Keratinocyte (primary cell): ENCODE measurements around the gene SOS1. TPM values are rescaled to one million over a fixed set of nuclear protein-coding genes. Genes with fewer than 3 reads are reported as not detected.

ENCODE experiments used
- DNase-seq: peaks from one replicate; pipeline ENCODE4 v3.0.0-alpha.2; 2011; ENCODE audit warnings: low read depth, missing footprints, low spot score
- FAIRE-seq: peaks from 2 replicates; lab custom pipeline; 2011; peaks lifted over from hg19 to GRCh38; lab: Jason Lieb, UNC
- H2AFZ ChIP-seq: 2 replicates; pipeline ENCODE4 v1.6.0; 2012; ENCODE audit warnings: low read length, control low read depth, inconsistent platforms; ENCODE audit not compliant: control insufficient read depth
- H3K27ac ChIP-seq: 2 replicates; pipeline ENCODE4 v1.5.1; 2011; ENCODE audit warnings: low read length; ENCODE audit not compliant: control insufficient read depth, insufficient read depth
- H3K27me3 ChIP-seq: 3 replicates; pipeline ENCODE4 v1.6.0; 2011; ENCODE audit warnings: low read length; ENCODE audit not compliant: control insufficient read depth, insufficient read depth; ENCODE audit errors: extremely low read depth
- H3K36me3 ChIP-seq, 2 experiments: 2 replicates in 1 of 2; 3 replicates in 1 of 2; pipeline ENCODE4 v1.5.1; 2011; ENCODE audit warnings: low read length in 2 of 2, mild to moderate bottlenecking in 1 of 2; ENCODE audit not compliant: control insufficient read depth in 2 of 2, insufficient read depth in 2 of 2; ENCODE audit errors: extremely low read depth in 1 of 2
- H3K4me1 ChIP-seq: 3 replicates; pipeline ENCODE4 v1.5.1; 2011; ENCODE audit warnings: low read length; ENCODE audit not compliant: control insufficient read depth, insufficient read depth; ENCODE audit errors: extremely low read depth
- H3K4me2 ChIP-seq: 3 replicates; pipeline ENCODE4 v1.6.0; 2011; ENCODE audit warnings: low read depth, low read length; ENCODE audit not compliant: control insufficient read depth, insufficient read depth; ENCODE audit errors: extremely low read depth
- H3K4me3 ChIP-seq, 3 experiments: fragments of 200-600 bp in 1 of 3; sonication (generic) in 1 of 3; 2 replicates in 2 of 3; 3 replicates in 1 of 3; pipeline ENCODE4 v1.5.1; 2011 to 2016; ENCODE audit warnings: low read length in 3 of 3, mild to moderate bottlenecking in 3 of 3, control low read depth in 2 of 3, inconsistent platforms in 1 of 3, low read depth in 1 of 3, mixed read lengths in 1 of 3, mixed run types in 1 of 3, moderate library complexity in 1 of 3; ENCODE audit not compliant: control insufficient read depth in 2 of 3, insufficient read depth in 2 of 3; ENCODE audit errors: extremely low read depth in 1 of 3
- H3K79me2 ChIP-seq: 2 replicates; pipeline ENCODE4 v1.6.0; 2012; ENCODE audit warnings: low read length; ENCODE audit not compliant: control insufficient read depth, insufficient read depth
- H3K9ac ChIP-seq: 3 replicates; pipeline ENCODE4 v1.6.0; 2011; ENCODE audit warnings: low read length; ENCODE audit not compliant: control insufficient read depth, insufficient read depth; ENCODE audit errors: extremely low read depth
- H3K9me1 ChIP-seq: 3 replicates; pipeline ENCODE4 v1.6.0; 2011; ENCODE audit warnings: low read length; ENCODE audit not compliant: control insufficient read depth, insufficient read depth; ENCODE audit errors: extremely low read depth
- H3K9me3 ChIP-seq: 2 replicates; pipeline ENCODE4 v1.5.1; 2012; ENCODE audit warnings: low read depth, low read length; ENCODE audit not compliant: control insufficient read depth
- H4K20me1 ChIP-seq: 3 replicates; pipeline ENCODE4 v1.6.0; 2011; ENCODE audit warnings: low read length; ENCODE audit not compliant: control insufficient read depth, insufficient read depth; ENCODE audit errors: extremely low read depth
- EZH2 ChIP-seq: IDR thresholded peaks from one replicate; pipeline ENCODE4 v1.6.1; 2012; ENCODE audit warnings: inconsistent platforms, mild to moderate bottlenecking, low read length, moderate library complexity
- dilution Hi-C: fragments of 300-500 bp; cut with MboI; formaldehyde crosslinking; loops from one replicate; pipeline ENCODE4 v1.7.0; 2020; ENCODE audit warnings: low sequenced_read_pairs; ENCODE audit not compliant: extremely low pct_ligation_motif_present
- polyA plus RNA-seq, 5 experiments: library from polyadenylated mRNA; depleted of rRNA in 3 of 5; stranded (reverse) in 3 of 5; stranded (forward) in 1 of 5; unstranded in 1 of 5; fragments of >200 nt; gene quantifications; 1 replicate in 1 of 5; 2 replicates in 3 of 5; 3 replicates in 1 of 5; pipeline versions ENCODE4 v1.2.1 to v1.2.3, GENCODE V29; 2011 to 2012; ENCODE audit warnings: missing spikeins in 2 of 5, low read depth in 1 of 5, low replicate concordance in 1 of 5
- TF ChIP-seq, protein P1 (sequence below), 3 experiments: IDR thresholded peaks in 1 of 3; conservative IDR thresholded peaks in 1 of 3; optimal IDR thresholded peaks in 1 of 3; 2 replicates in 2 of 3; 3 replicates in 1 of 3; pipeline versions ENCODE3 to v1.5.1; 2011; ENCODE audit warnings: low read length in 3 of 3, mild to moderate bottlenecking in 3 of 3, moderate library complexity in 2 of 3, control low read depth in 1 of 3, inconsistent platforms in 1 of 3; ENCODE audit not compliant: insufficient read depth in 2 of 3; ENCODE audit errors: extremely low read depth in 1 of 3

SOS1 gene
- polyA plus RNA-seq, 1 donor (not counting 4 experiments of a cell fraction or from before 2014, with no cell fraction given): 21.5 TPM

DNA sequence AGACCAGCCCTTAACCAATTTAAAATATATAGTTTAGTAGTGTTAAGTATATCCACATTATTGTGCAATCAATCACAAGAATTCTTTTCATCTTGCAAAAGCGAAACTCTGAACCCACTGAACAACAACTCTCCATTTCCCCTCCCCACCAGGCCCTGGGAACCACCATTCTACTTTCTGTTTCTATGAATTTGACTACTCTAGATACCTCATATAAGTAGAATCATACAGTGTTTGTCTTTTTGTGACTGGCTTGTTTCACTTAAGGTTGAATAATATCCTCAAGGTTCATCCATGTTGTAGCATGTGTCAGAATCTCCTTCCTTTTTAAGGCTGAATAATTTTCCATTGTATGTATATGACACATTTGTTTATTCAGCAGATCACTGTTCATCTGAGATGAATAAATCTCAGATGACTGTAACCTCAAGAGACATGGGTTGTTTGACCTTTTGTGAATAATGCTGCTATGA is 8.1 kb upstream of the SOS1 start:
- H3K79me2 ChIP-seq: no peaks in the 10 kb centered on the region
- FAIRE-seq (no peak), DNase-seq (no peak)
- dilution Hi-C loops: no loop called here
- no peak overlapping the region for H3K4me2 ChIP-seq
- H3K9ac ChIP-seq: no peak overlapping the region
- no peak overlapping the region for H3K27ac ChIP-seq
- no peak overlapping the region for H2AFZ ChIP-seq
- no peak overlapping the region for H3K4me3 ChIP-seq
- H3K27me3 ChIP-seq: no peaks in the 10 kb centered on the region
- H3K36me3 ChIP-seq: no peaks in the 10 kb centered on the region
- H4K20me1 ChIP-seq: no peaks in the 10 kb centered on the region
- TF ChIP-seq, protein P1, sequence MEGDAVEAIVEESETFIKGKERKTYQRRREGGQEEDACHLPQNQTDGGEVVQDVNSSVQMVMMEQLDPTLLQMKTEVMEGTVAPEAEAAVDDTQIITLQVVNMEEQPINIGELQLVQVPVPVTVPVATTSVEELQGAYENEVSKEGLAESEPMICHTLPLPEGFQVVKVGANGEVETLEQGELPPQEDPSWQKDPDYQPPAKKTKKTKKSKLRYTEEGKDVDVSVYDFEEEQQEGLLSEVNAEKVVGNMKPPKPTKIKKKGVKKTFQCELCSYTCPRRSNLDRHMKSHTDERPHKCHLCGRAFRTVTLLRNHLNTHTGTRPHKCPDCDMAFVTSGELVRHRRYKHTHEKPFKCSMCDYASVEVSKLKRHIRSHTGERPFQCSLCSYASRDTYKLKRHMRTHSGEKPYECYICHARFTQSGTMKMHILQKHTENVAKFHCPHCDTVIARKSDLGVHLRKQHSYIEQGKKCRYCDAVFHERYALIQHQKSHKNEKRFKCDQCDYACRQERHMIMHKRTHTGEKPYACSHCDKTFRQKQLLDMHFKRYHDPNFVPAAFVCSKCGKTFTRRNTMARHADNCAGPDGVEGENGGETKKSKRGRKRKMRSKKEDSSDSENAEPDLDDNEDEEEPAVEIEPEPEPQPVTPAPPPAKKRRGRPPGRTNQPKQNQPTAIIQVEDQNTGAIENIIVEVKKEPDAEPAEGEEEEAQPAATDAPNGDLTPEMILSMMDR (optimal IDR thresholded peaks at IDR 0.05 in 1 of 3, IDR thresholded peaks at IDR 0.05 in 1 of 3, conservative IDR thresholded peaks at IDR 0.05 in 1 of 3; ENCODE audit: extremely low read depth in 1 of 3, insufficient read depth in 2 of 3, low read length in 3 of 3): no peak
- no peak for TF ChIP-seq EZH2
- H3K4me1 ChIP-seq: no peaks in the 10 kb centered on the region
- H3K9me3 ChIP-seq: no peaks in the 10 kb centered on the region
- no peaks in the 10 kb centered on the region for H3K9me1 ChIP-seq

DNA sequence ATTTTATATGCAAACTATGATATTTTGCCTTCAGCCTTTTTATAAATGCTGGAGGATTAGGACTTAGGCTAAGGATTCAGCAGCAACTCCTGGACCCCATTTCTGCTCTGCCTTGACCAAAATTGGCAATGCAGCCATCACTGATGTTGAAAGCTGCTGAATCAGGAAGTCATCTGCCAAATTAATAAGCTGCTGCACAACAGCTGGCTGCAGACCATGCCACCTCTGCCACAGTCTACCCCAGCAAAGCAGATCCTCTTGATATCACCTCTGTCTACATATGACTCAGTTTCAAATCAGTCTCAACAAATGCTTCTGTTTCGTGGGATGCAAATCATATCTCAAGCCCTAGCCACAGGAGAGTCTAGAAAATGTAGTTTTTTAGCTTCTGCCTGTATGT is 7.1 kb upstream of the SOS1 start:
- Histone ChIP-seq H3K27ac (no peak overlapping the region), H3K36me3 (no peaks in the 10 kb centered on the region), H3K4me2 (no peak overlapping the region), H3K9ac (no peak overlapping the region), H3K9me1 (no peaks in the 10 kb centered on the region), H3K27me3 (no peaks in the 10 kb centered on the region), H2AFZ (peak overlapping the region; percentile 27), H3K9me3 (no peaks in the 10 kb centered on the region), H3K4me1 (no peaks in the 10 kb centered on the region), H4K20me1 (no peaks in the 10 kb centered on the region), H3K4me3 (no peak overlapping the region), H3K79me2 (no peaks in the 10 kb centered on the region)
- FAIRE-seq (peak; percentile 43), DNase-seq (no peak)
- dilution Hi-C loops: no loop called here
- no peak for TF ChIP-seq EZH2
- TF ChIP-seq, protein P1 (optimal IDR thresholded peaks at IDR 0.05 in 1 of 3, IDR thresholded peaks at IDR 0.05 in 1 of 3, conservative IDR thresholded peaks at IDR 0.05 in 1 of 3; ENCODE audit: extremely low read depth in 1 of 3, insufficient read depth in 2 of 3, low read length in 3 of 3): no peak
